Small intestine (tissue), 7 donors: Measurements from ENCODE around the gene WDR18. TPM values are rescaled to one million over a fixed set of nuclear protein-coding genes. Genes with fewer than 3 reads are reported as not detected.

Experiments
- DNase-seq, 2 donors: peaks; one replicate each; pipeline versions ENCODE4 v3.0.0 to v3.0.0-alpha.2; 2013
- FAIRE-seq: peaks from 2 replicates; lab custom pipeline; 2012; peaks lifted over from hg19 to GRCh38; lab: Jason Lieb, UNC
- H3K27ac ChIP-seq, 3 donors: one replicate each; pipeline ENCODE4 v1.5.1; 2013; ENCODE audit warnings: low read length in 2 of 3, mild to moderate bottlenecking in 2 of 3, control low read depth in 1 of 3, inconsistent platforms in 1 of 3, low read depth in 1 of 3, moderate library complexity in 1 of 3
- H3K27me3 ChIP-seq, 3 donors: one replicate each; pipeline ENCODE4 v1.6.1; 2013; ENCODE audit warnings: low read length in 3 of 3, inconsistent platforms in 1 of 3; ENCODE audit not compliant: control insufficient read depth in 3 of 3, insufficient read depth in 3 of 3
- H3K36me3 ChIP-seq, 3 donors: one replicate each; pipeline ENCODE4 v1.6.1; 2013; ENCODE audit warnings: low read length in 3 of 3, inconsistent platforms in 1 of 3, low read depth in 1 of 3, mild to moderate bottlenecking in 1 of 3, moderate library complexity in 1 of 3; ENCODE audit not compliant: control insufficient read depth in 3 of 3, insufficient read depth in 2 of 3
- H3K4me1 ChIP-seq, 3 donors: one replicate each; pipeline ENCODE4 v1.6.1; 2013; ENCODE audit warnings: low read length in 2 of 3, inconsistent platforms in 1 of 3, low read depth in 1 of 3, mild to moderate bottlenecking in 1 of 3, moderate library complexity in 1 of 3; ENCODE audit not compliant: control insufficient read depth in 3 of 3, insufficient read depth in 2 of 3
- H3K4me3 ChIP-seq, 3 donors: one replicate each; pipeline ENCODE4 v1.5.1; 2013; ENCODE audit warnings: low read length in 3 of 3, control low read depth in 1 of 3, inconsistent platforms in 1 of 3, low read depth in 1 of 3, mild to moderate bottlenecking in 1 of 3, moderate library complexity in 1 of 3
- H3K9me3 ChIP-seq, 2 donors: one replicate each; pipeline ENCODE4 v1.6.1; 2013; ENCODE audit warnings: low read depth in 1 of 2, low read length in 1 of 2; ENCODE audit not compliant: control insufficient read depth in 2 of 2, insufficient read depth in 1 of 2
- whole genome bisulfite sequencing, 3 donors: extraction: QIAGEN DNeasy Blood & Tissue Kit; methylation state at CpG; one replicate each; pipeline ENCODE4 v1.1.7; 2013; 5-methylcytosine and 5-hydroxymethylcytosine counted together
- polyA plus RNA-seq, 4 donors: library from polyadenylated mRNA; stranded (reverse) in 3 of 4; unstranded in 1 of 4; fragments of 200-250 nt in 3 of 4; fragments of 120-200 nt in 1 of 4; gene quantifications; one replicate each; pipeline versions ENCODE4 v1.2.1 to v1.2.3, GENCODE V29; 2013
- donor health status: healthy with polysubstance abuse.
- donor health status: control.
- donor health status: control.
- donor health status: Bipolar disorder and iron deficiency.
- donor health status: healthy.

WDR18 gene
- polyA plus RNA-seq, 4 donors, result 33.4 to 70.8 (median 57.5) TPM

DNA sequence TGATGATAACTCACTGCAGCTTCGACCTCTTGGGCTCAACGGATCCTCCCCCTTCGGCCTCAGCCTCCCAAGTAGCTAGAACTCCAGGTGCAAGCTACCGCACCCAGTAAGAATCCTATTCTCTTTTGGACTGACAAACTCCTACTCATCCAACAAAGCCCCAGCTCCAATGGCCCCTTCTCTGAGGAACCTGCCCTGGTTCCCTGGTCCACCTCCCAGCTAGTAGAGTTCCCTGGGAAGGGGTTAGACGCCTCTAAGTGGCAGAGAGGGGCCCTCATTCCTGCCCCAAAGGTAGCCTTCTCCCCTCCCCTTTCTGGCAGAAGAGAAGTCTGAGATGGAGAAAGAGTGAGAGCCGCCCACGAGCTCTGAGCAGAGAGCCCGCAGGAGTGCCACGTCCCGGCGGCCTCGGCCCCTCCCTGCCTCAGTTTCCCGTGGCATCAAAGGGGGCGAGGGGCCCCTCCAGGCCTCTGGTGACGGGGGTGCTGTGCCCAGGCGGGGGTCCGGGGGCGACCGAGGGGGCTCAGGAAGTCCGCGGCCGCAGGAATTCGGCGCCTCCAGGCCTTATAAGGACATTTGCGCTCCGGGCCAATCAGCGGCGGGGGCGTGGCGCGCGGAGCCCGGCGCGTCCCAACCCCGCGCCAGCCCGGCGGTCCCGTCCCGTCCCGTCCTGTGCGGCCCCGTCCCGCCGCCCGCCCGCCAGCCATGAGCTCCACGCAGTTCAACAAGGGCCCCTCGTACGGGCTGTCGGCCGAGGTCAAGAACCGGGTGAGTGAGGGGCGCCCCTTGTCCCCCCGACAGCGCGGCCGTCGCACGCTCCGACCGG lies 42.0 kb downstream of the WDR18 start, which contains the start of gene CNN2:
CNN2 (plus strand) TSS at position 649 of the 823 bp plus-strand sequence; CDS start at position 703, 54 bp downstream.
- Histone ChIP-seq H3K36me3 (peaks cover 0 to 10% (median 0%) of the 10 kb centered on the region in 3 donors), H3K27me3 (peaks cover 0 to 12% (median 0%) of the 10 kb centered on the region in 3 donors), H3K4me3 (peak within 1 kb of the TSS; percentile 72 to 97 (median 85)), H3K4me1 (peaks cover 0 to 42% (median 4%) of the 10 kb centered on the region in 3 donors), H3K9me3 (no peaks in the 10 kb centered on the region), H3K27ac (peak within 1 kb of the TSS; percentile 59 to 92 (median 83))
- peak; percentile 73 to 86 for DNase-seq
- no peak for FAIRE-seq
- WGBS, 3 donors, result 4 to 5% (median 5%) methylated on average over 41 to 63 of the region's 63 CpGs

DNA sequence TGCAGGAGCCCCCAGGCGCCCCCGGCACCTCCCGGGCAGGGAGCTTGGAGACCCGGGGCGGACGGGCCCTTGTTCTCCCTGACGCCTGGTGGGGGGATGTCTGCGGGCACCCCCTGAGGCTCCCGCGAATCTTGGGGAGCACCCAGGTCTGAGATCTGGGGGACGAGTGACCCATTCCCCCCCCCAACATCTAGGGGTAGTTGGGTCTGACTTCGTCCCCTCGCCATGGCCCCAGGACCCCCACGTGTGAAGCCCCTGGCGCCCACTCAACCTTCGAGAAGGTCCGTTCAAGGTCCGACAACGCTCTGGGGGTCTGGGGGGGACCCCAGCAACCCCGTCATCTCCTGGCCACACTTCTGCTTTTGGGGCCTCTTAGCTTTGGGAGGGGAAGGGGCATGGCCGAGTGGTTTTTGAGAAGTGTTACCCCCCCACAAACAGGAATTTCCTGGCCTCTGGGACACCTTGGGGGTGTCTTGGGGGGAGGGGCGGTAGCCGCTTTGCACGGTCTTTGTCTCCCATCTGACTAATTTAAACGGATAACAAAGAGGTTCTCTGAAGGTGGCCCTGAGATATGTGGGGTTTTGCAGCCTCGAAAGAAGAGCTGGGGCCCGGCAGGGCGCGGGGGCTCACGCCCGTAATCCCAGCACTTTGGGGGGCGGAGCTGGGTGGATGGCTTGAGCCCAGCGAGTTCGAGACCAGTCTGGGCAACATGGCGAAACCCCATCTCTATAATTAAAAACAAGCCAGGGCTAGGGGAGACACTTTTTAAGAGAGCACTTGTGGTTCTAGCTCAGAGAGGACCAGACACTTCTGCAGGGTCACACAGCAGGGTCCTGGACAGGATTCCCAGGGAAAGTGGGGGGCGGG lies 42.9 kb downstream of the WDR18 start:
- 0 to 2% (median 1%) methylated on average over 33 to 36 of the region's 36 CpGs for WGBS, 3 donors
- H3K27ac ChIP-seq, result peak overlapping the region; percentile 59 to 92 (median 69)
- DNase-seq, result peak in 1 of 2 donors; percentile 51
- no peak for FAIRE-seq
- peaks cover 0 to 12% (median 0%) of the 10 kb centered on the region in 3 donors for H3K27me3 ChIP-seq
- no peaks in the 10 kb centered on the region for H3K9me3 ChIP-seq
- H3K4me1 ChIP-seq, result peaks cover 0 to 37% (median 4%) of the 10 kb centered on the region in 3 donors
- H3K4me3 ChIP-seq, result peak overlapping the region; percentile 72 to 97 (median 85)
- peaks cover 0 to 15% (median 0%) of the 10 kb centered on the region in 3 donors for H3K36me3 ChIP-seq

GRCh38 chr19:1027650-1028061 lies 43.5 kb downstream of the WDR18 start:
- WGBS, 3 donors, result 1 to 5% (median 3%) methylated on average over 16 of the region's 16 CpGs
- no peak for FAIRE-seq
- peak overlapping the region; percentile 61 to 92 (median 73) for H3K27ac ChIP-seq
- peak overlapping the region; percentile 72 to 97 (median 85) for H3K4me3 ChIP-seq
- H3K4me1 ChIP-seq, result peaks cover 0 to 37% (median 4%) of the 10 kb centered on the region in 3 donors
- H3K9me3 ChIP-seq, result no peaks in the 10 kb centered on the region
- DNase-seq, result peak in 1 of 2 donors; percentile 35
- peaks cover 3 to 20% (median 5%) of the 10 kb centered on the region in 3 donors for H3K36me3 ChIP-seq
- peaks cover 0 to 12% (median 0%) of the 10 kb centered on the region in 3 donors for H3K27me3 ChIP-seq

DNA sequence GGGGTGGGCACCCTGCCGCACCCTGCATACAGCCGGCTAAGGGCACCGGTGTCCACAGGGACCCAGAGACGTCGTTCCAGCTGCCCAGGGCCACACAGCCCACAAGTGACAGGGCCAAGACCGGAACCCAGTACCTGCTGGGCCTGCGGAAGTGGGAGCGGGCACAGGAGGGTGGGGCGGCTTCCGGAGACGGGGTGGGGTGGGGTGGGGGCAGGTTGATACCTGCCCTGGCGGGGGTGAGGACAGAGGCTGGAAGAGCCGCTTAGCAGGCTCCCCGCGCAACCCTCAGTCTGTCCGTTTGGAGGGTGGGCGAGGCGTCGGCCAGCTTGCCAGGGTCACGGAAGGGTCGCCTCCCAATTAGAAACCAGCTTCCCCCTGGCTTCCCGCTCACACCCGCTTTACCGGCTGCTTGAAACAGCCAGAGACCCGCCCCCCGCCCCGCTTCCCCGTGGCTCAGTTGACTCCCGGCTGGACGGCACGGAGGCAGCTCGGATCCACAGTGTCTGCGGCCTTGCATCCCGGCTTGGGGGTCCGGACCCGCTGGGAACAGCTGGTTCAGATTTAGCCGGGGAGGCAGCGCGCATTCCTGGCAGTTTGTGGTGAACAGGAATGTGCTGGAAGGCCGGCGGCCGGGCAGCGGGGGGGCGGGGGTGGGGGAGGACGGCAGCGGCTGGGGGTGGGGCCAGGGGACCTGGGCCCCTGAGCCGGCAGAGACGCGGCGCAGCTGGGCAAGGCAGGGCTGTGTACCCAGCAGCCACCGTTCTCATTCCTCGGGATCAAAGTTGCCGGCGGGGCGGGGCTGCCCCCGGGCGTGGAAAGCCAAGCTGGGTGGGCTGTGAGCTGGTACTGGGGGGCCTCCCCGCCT lies 44.1 kb downstream of the WDR18 start:
- 0 to 2% (median 1%) methylated on average over 48 to 58 of the region's 58 CpGs for WGBS, 3 donors

DNA sequence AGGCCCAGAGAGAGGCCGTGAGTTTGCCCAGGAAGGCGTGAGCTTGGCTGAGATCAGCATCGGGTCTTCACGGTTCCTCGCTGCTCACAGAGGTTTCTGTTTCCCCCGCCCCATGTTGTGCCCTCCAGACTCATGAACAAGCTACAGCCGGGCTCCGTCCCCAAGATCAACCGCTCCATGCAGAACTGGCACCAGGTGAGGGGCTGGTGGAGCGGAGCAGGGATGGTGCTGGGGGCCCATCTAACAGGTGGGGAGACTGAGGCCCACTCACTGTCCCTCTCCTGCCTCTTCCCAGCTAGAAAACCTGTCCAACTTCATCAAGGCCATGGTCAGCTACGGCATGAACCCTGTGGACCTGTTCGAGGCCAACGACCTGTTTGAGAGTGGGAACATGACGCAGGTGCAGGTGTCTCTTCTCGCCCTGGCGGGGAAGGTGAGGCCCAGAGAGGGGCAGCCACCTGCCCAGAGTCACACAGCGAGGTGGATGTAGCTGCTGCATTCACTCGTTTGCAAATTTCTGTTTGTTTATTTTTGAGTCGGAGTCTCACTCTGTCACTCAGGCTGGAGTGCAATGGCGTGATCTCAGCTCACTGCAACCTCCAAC lies 48.2 kb downstream of the WDR18 start:
- DNase-seq (no peak), FAIRE-seq (no peak)
- H3K36me3 ChIP-seq, result peaks cover 3 to 40% (median 5%) of the 10 kb centered on the region in 3 donors
- no peaks in the 10 kb centered on the region for H3K9me3 ChIP-seq
- no peak overlapping the region for H3K27ac ChIP-seq
- H3K27me3 ChIP-seq, result no peaks in the 10 kb centered on the region
- H3K4me3 ChIP-seq, result no peak overlapping the region
- WGBS, 3 donors, result 88 to 92% (median 90%) methylated on average over 20 of the region's 20 CpGs
- peaks cover 0 to 25% (median 4%) of the 10 kb centered on the region in 3 donors for H3K4me1 ChIP-seq

More for the DNA sequence above, 44.1 kb downstream of the WDR18 start:
- peaks cover 3 to 26% (median 5%) of the 10 kb centered on the region in 3 donors for H3K36me3 ChIP-seq
- DNase-seq (peak; percentile 78 to 81), FAIRE-seq (no peak)
- H3K4me1 ChIP-seq, result peaks cover 0 to 37% (median 4%) of the 10 kb centered on the region in 3 donors
- peak overlapping the region; percentile 72 to 97 (median 85) for H3K4me3 ChIP-seq
- H3K27ac ChIP-seq, result peak overlapping the region; percentile 71 to 92 (median 73)
- H3K9me3 ChIP-seq, result no peaks in the 10 kb centered on the region
- H3K27me3 ChIP-seq, result peaks cover 0 to 12% (median 0%) of the 10 kb centered on the region in 3 donors

- FAIRE-seq, result no peak
- Histone ChIP-seq H3K27me3 (no peaks in the 10 kb centered on the region), H3K4me1 (peaks cover 0 to 22% (median 5%) of the 10 kb centered on the region in 3 donors), H3K4me3 (no peak overlapping the region), H3K9me3 (no peaks in the 10 kb centered on the region), H3K36me3 (peaks cover 3 to 46% (median 5%) of the 10 kb centered on the region in 3 donors), H3K27ac (no peak overlapping the region)
- no peak for DNase-seq
- whole genome bisulfite sequencing, 3 donors, result 90 to 91% (median 91%) methylated on average over 28 to 29 of the region's 29 CpGs
These were observed 52.0 kb downstream of the WDR18 start for GRCh38 chr19:1035998-1036621.

DNA sequence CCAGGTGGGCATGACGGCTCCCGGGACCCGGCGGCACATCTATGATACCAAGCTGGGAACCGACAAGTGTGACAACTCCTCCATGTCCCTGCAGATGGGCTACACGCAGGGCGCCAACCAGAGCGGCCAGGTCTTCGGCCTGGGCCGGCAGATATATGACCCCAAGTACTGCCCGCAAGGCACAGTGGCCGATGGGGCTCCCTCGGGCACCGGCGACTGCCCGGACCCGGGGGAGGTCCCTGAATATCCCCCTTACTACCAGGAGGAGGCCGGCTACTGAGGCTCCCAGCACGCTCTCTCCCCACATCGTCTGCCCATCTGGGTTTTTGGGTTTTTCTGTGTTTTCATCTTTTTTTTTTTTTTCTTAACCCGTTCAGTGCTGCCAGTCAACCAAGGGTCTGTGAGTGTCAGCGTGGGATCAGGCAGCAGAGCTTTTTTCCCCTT lies 53.5 kb downstream of the WDR18 start:
- H3K4me1 ChIP-seq, result peaks cover 0 to 25% (median 8%) of the 10 kb centered on the region in 3 donors
- H3K9me3 ChIP-seq, result no peaks in the 10 kb centered on the region
- no peak overlapping the region for H3K4me3 ChIP-seq
- 61 to 75% (median 68%) methylated on average over 22 of the region's 22 CpGs for WGBS, 3 donors
- H3K27ac ChIP-seq, result peak overlapping the region in 2 of 3 donors; percentile 22 to 83
- no peak for DNase-seq
- no peaks in the 10 kb centered on the region for H3K27me3 ChIP-seq
- no peak for FAIRE-seq
- H3K36me3 ChIP-seq, result peaks cover 0 to 36% (median 0%) of the 10 kb centered on the region in 3 donors
